ENCODE data around the gene SEMA4A. TPM values are rescaled to one million over a fixed set of nuclear protein-coding genes. Genes with fewer than 3 reads are reported as not detected.

SEMA4A gene
- total and polyA plus RNA-seq, 2 of the 8 experiments (the other 6 are each of a cell fraction or from before 2014, with no cell fraction given): 7.3 to 10.6 TPM

DNA sequence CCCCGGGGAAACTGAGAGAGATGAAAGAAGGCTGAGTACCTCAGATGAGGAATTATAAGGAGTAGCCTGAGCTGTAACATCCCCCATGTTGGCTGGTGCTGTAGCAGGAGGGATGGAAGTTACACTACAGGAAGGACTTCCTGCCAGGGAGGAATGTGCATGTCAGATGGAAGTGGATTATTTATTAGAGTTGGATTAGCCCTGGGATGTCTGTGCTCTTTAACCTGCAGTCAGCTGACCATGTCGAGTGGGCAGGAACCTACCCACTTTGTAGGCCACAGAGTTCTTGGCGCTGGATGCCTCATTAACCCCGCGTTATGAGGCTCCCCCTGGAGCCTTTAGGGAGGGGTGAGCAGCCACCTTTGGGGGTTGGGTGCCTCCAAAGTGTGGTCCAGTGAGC, 757 bp upstream of the SEMA4A start:
- no peaks in the 10 kb centered on the region for H3K36me3 ChIP-seq (ENCODE audit: control insufficient read depth in 2 of 4, insufficient read depth in 4 of 4, low read length in 3 of 4)
- H2BK120ac ChIP-seq (replicated peaks; ENCODE audit: low read depth, low read length): no peak overlapping the region
- no peak overlapping the region for H3K4ac ChIP-seq (replicated peaks; ENCODE audit: insufficient read length, low read depth, low read length)
- 86% methylated on average over 5 of the region's 5 CpGs; no CpG with 5 or more reads in 1 of the 2 experiments for WGBS, 2 experiments (ENCODE audit: extremely low coverage in 1 of 2, insufficient coverage in 1 of 2, insufficient read length in 1 of 2, insufficient replicate concordance in 2 of 2, low coverage in 1 of 2, low lambda C conversion rate in 2 of 2, missing lambda C conversion rate in 1 of 2)
- H3K27ac ChIP-seq (ENCODE audit: low read depth, low read length): no peak overlapping the region
- CTCF ChIA-PET (ENCODE audit: partially characterized antibody): interaction anchor here (0.6 to 42.4 kb wide), 5 partner anchors 11 to 88 kb away, joined by 3 to 1994 read pairs (median 43); partner anchors contain the start of genes BGLAP, MEX3A and PAQR6
- H3K4me1 ChIP-seq (replicated peaks in 1 of 4; ENCODE audit: control insufficient read depth in 3 of 4, insufficient read depth in 4 of 4, low read length in 3 of 4): peaks cover 16 to 37% (median 20%) of the 10 kb centered on the region in 4 experiments
- peaks cover 3% of the 10 kb centered on the region; the same call in 1 of the 2 replicates for H3K23me2 ChIP-seq (ENCODE audit: low read depth, low read length)
- FAIRE-seq: no peak
- H2AK5ac ChIP-seq (ENCODE audit: low read depth, low read length): no peak overlapping the region
- no peak overlapping the region for H3K56ac ChIP-seq (replicated peaks; ENCODE audit: insufficient read length, low read depth, low read length)
- no peak overlapping the region for H4K5ac ChIP-seq (ENCODE audit: insufficient read length, low read depth, low read length)
- H2BK20ac ChIP-seq (ENCODE audit: low read length): no peak overlapping the region
- H3K18ac ChIP-seq (ENCODE audit: extremely low read depth, low read length): 0 out of 2 replicates have a peak overlapping the region, but pooled peaks have one; percentile 7
- no peak overlapping the region for H4K8ac ChIP-seq (ENCODE audit: extremely low read depth, insufficient read depth, low read length)
- H2BK12ac ChIP-seq (ENCODE audit: low read depth, low read length): peak overlapping the region; percentile 28; the same call in 1 of the 2 replicates
- no peak for DNase-seq (ENCODE audit: low read depth in 1 of 2, low spot score in 2 of 2)
- no peak overlapping the region for H2BK5ac ChIP-seq (ENCODE audit: low read depth, low read length)
- H3K14ac ChIP-seq (ENCODE audit: insufficient read length): no peak overlapping the region
- H3K23ac ChIP-seq (ENCODE audit: insufficient read length): no peak overlapping the region
- no peak overlapping the region for H2AFZ ChIP-seq (ENCODE audit: low read length)
- no peaks in the 10 kb centered on the region for H3K27me3 ChIP-seq (replicated peaks in 1 of 4; ENCODE audit: control insufficient read depth in 3 of 4, extremely low read depth in 1 of 4, insufficient read depth in 3 of 4, low read length in 3 of 4)
- peak overlapping the region; percentile 47; the same call in 1 of the 2 replicates for H2BK15ac ChIP-seq (ENCODE audit: low read length)
- no peaks in the 10 kb centered on the region for H3K9me3 ChIP-seq (ENCODE audit: insufficient read depth in 2 of 2, low read depth in 1 of 2, low read length in 1 of 2)
- H4K91ac ChIP-seq (replicated peaks; ENCODE audit: insufficient read length, low read length): no peak overlapping the region
- H4K20me1 ChIP-seq (replicated peaks in 1 of 2; ENCODE audit: control insufficient read depth in 1 of 2, insufficient read depth in 2 of 2, low read length in 2 of 2): no peaks in the 10 kb centered on the region
- H3K4me3 ChIP-seq (ENCODE audit: extremely low read depth in 1 of 4, insufficient read depth in 2 of 4, low read depth in 3 of 4, low read length in 4 of 4): no peak overlapping the region
- POLR2A ChIA-PET (ENCODE audit: partially characterized antibody): interaction anchor here (1.1 to 8.5 kb wide), 5 partner anchors 28 to 372 kb away, joined by 3 to 64 read pairs (median 8); partner anchors contain the start of genes BGLAP and PMF1
- H3K79me2 ChIP-seq (ENCODE audit: control insufficient read depth in 1 of 2, insufficient read depth in 2 of 2, low read length in 2 of 2): no peaks in the 10 kb centered on the region
- H3K9ac ChIP-seq (replicated peaks in 1 of 4; ENCODE audit: extremely low read depth in 1 of 4, low read depth in 3 of 4, low read length in 3 of 4): peak overlapping the region in 1 of 4 experiments; percentile 6; a peak in 1 of 7 replicates
- no peak overlapping the region for H3K4me2 ChIP-seq (ENCODE audit: insufficient read depth in 1 of 2, low read depth in 2 of 2, low read length in 2 of 2)
- no peaks in the 10 kb centered on the region; the same call in 1 of the 2 replicates for H3K79me1 ChIP-seq (ENCODE audit: low read depth, low read length)
- TF ChIP-seq SP4 (IDR thresholded peaks at IDR 0.05; ENCODE audit: low read length) (no peak), EGR1 (IDR thresholded peaks at IDR 0.05; ENCODE audit: borderline replicate concordance, low read depth, low read length) (no peak), ZNF274 (IDR thresholded peaks at IDR 0.05; ENCODE audit: borderline replicate concordance, extremely low read depth, low read length) (no peak), HDAC2 (IDR thresholded peaks at IDR 0.05; ENCODE audit: borderline replicate concordance in 1 of 2, low read depth in 2 of 2, low read length in 2 of 2) (no peak), KDM5A (IDR thresholded peaks at IDR 0.05; ENCODE audit: low read length) (no peak), CBX5 (IDR thresholded peaks at IDR 0.05; ENCODE audit: low read depth, low read length) (no peak), HDAC6 (IDR thresholded peaks at IDR 0.05; ENCODE audit: low read depth, low read length) (no peak), TBP (IDR thresholded peaks at IDR 0.05; ENCODE audit: low read depth, low read length) (no peak), NANOG (IDR thresholded peaks at IDR 0.05; ENCODE audit: insufficient read depth, low read depth, low read length, poor library complexity, severe bottlenecking) (no peak), YY1 (IDR thresholded peaks at IDR 0.05; ENCODE audit: low read depth, low read length) (no peak)
- TF ChIP-seq, protein P1, sequence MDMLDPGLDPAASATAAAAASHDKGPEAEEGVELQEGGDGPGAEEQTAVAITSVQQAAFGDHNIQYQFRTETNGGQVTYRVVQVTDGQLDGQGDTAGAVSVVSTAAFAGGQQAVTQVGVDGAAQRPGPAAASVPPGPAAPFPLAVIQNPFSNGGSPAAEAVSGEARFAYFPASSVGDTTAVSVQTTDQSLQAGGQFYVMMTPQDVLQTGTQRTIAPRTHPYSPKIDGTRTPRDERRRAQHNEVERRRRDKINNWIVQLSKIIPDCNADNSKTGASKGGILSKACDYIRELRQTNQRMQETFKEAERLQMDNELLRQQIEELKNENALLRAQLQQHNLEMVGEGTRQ (IDR thresholded peaks at IDR 0.05; ENCODE audit: low read length): no peak
- TF ChIP-seq, protein P2, sequence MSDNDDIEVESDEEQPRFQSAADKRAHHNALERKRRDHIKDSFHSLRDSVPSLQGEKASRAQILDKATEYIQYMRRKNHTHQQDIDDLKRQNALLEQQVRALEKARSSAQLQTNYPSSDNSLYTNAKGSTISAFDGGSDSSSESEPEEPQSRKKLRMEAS (IDR thresholded peaks at IDR 0.05): no peak
